CD4-positive, CD25-positive, alpha-beta regulatory T cell (primary cell): ENCODE results near the gene PAK1. TPM values are rescaled to one million over a fixed set of nuclear protein-coding genes. Genes with fewer than 3 reads are reported as not detected.

Experiments
- ATAC-seq, 2 donors: fragments of 150-1000 bp; cut with Tn5 transposase; one replicate each; pipeline ENCODE4 v1.10.0; 2021; ENCODE audit warnings: low read depth in 2 of 2, moderate number of reproducible peaks in 2 of 2, moderate library complexity in 1 of 2
- DNase-seq, 3 donors: peaks; one replicate each; pipeline versions ENCODE4 v3.0.0 to v3.0.0-alpha.2; 2012 to 2022; ENCODE audit warnings: mixed read lengths in 1 of 3
- H3K27ac ChIP-seq: one replicate; pipeline ENCODE4 v1.7.0; 2013; ENCODE audit warnings: mild to moderate bottlenecking, low read length; ENCODE audit not compliant: insufficient read depth, poor library complexity, severe bottlenecking
- H3K27me3 ChIP-seq: one replicate; pipeline ENCODE4 v1.7.0; 2013; ENCODE audit warnings: low read length; ENCODE audit not compliant: control insufficient read depth, insufficient read depth
- H3K36me3 ChIP-seq: one replicate; pipeline ENCODE4 v1.7.0; 2013; ENCODE audit warnings: mild to moderate bottlenecking, low read length, moderate library complexity; ENCODE audit not compliant: control insufficient read depth, insufficient read depth
- H3K4me1 ChIP-seq: 2 replicates; pipeline ENCODE4 v1.7.0; 2013; ENCODE audit warnings: mild to moderate bottlenecking, low read length; ENCODE audit not compliant: insufficient read depth, control insufficient read depth, poor library complexity, severe bottlenecking
- H3K4me3 ChIP-seq: one replicate; pipeline ENCODE4 v1.7.0; 2013; ENCODE audit warnings: low read depth, mild to moderate bottlenecking, low read length, moderate library complexity
- H3K9me3 ChIP-seq, 2 experiments: 1 replicate in 1 of 2; 2 replicates in 1 of 2; pipeline ENCODE4 v1.7.0; 2013; ENCODE audit warnings: low read length in 2 of 2, mild to moderate bottlenecking in 1 of 2, moderate library complexity in 1 of 2; ENCODE audit not compliant: control insufficient read depth in 2 of 2
- H3K27ac Mint-ChIP-seq, 3 donors: one replicate each; pipeline ENCODE4 v1.8.0; 2020 to 2022; ENCODE audit warnings: mild to moderate bottlenecking in 3 of 3, mixed read lengths in 3 of 3, moderate library complexity in 2 of 3
- H3K27me3 Mint-ChIP-seq: one replicate; pipeline ENCODE4 v1.8.0; 2022; ENCODE audit warnings: mild to moderate bottlenecking, mixed read lengths
- H3K36me3 Mint-ChIP-seq: one replicate; pipeline ENCODE4 v1.8.0; 2020; ENCODE audit warnings: mixed read lengths
- H3K4me1 Mint-ChIP-seq, 4 donors: one replicate each; pipeline ENCODE4 v1.8.0; 2020 to 2022; ENCODE audit warnings: mixed read lengths in 4 of 4, mild to moderate bottlenecking in 1 of 4
- H3K4me3 Mint-ChIP-seq, 4 donors: one replicate each; pipeline ENCODE4 v1.8.0; 2020 to 2022; ENCODE audit warnings: mild to moderate bottlenecking in 4 of 4, mixed read lengths in 4 of 4, moderate library complexity in 3 of 4
- H3K9me3 Mint-ChIP-seq, 7 donors: one replicate each; pipeline ENCODE4 v1.8.0; 2020 to 2022; ENCODE audit warnings: mixed read lengths in 7 of 7, mild to moderate bottlenecking in 3 of 7, moderate library complexity in 2 of 7
- polyA plus RNA-seq, 4 donors: library from polyadenylated mRNA; unstranded; fragments of 300-500 nt; fragmentation: Illumina TruSeq; gene quantifications; one replicate each; pipeline ENCODE4 v1.2.3, GENCODE V29; 2021
- total RNA-seq: library from RNA; stranded (reverse); gene quantifications from one replicate; pipeline ENCODE4 v1.2.3, GENCODE V29; 2022

PAK1 gene
- total and polyA plus RNA-seq, 5 donors from 2014 or later = 8.0 to 15.3 (median 13.8) TPM

GRCh38 chr11:77299528-77299993 is 174.3 kb downstream of the PAK1 start:
- ATAC-seq = no peak
- H3K27me3 ChIP-seq = no peaks in the 10 kb centered on the region
- H3K4me3 ChIP-seq = no peak overlapping the region
- no peak overlapping the region for H3K4me3 Mint-ChIP-seq
- no peaks in the 10 kb centered on the region for H3K4me1 Mint-ChIP-seq
- H3K4me1 ChIP-seq = no peaks in the 10 kb centered on the region
- H3K36me3 Mint-ChIP-seq = no peaks in the 10 kb centered on the region
- DNase-seq = no peak
- peaks cover 0 to 3% (median 0%) of the 10 kb centered on the region in 7 donors for H3K9me3 Mint-ChIP-seq
- H3K27ac ChIP-seq = no peak overlapping the region
- no peaks in the 10 kb centered on the region for H3K36me3 ChIP-seq
- H3K27me3 Mint-ChIP-seq = peaks cover 8% of the 10 kb centered on the region
- no peak overlapping the region for H3K27ac Mint-ChIP-seq
- H3K9me3 ChIP-seq = no peaks in the 10 kb centered on the region

GRCh38 chr11:77294040-77294439 is 179.9 kb downstream of the PAK1 start:
- Mint-ChIP-seq H3K4me3 (no peak overlapping the region), H3K36me3 (no peaks in the 10 kb centered on the region), H3K27me3 (peaks cover 14% of the 10 kb centered on the region), H3K9me3 (no peaks in the 10 kb centered on the region), H3K4me1 (no peaks in the 10 kb centered on the region), H3K27ac (no peak overlapping the region)
- Histone ChIP-seq H3K4me3 (no peak overlapping the region), H3K27ac (no peak overlapping the region), H3K27me3 (peaks cover 3% of the 10 kb centered on the region), H3K4me1 (no peaks in the 10 kb centered on the region), H3K36me3 (no peaks in the 10 kb centered on the region), H3K9me3 (no peaks in the 10 kb centered on the region)
- no peak for ATAC-seq
- no peak for DNase-seq

GRCh38 chr11:77289737-77290136 is 184.2 kb downstream of the PAK1 start:
- Mint-ChIP-seq H3K4me1 (no peaks in the 10 kb centered on the region), H3K4me3 (no peak overlapping the region), H3K27me3 (peaks cover 8% of the 10 kb centered on the region), H3K36me3 (no peaks in the 10 kb centered on the region), H3K27ac (no peak overlapping the region), H3K9me3 (peaks cover 0 to 1% (median 0%) of the 10 kb centered on the region in 7 donors)
- Histone ChIP-seq H3K27me3 (peaks cover 3% of the 10 kb centered on the region), H3K9me3 (no peaks in the 10 kb centered on the region), H3K36me3 (no peaks in the 10 kb centered on the region), H3K27ac (no peak overlapping the region), H3K4me1 (no peaks in the 10 kb centered on the region), H3K4me3 (no peak overlapping the region)
- ATAC-seq (no peak), DNase-seq (no peak)

GRCh38 chr11:77287615-77288273 is 186.2 kb downstream of the PAK1 start:
- H3K27me3 Mint-ChIP-seq = peaks cover 8% of the 10 kb centered on the region
- no peaks in the 10 kb centered on the region for H3K4me1 Mint-ChIP-seq
- H3K36me3 Mint-ChIP-seq = no peaks in the 10 kb centered on the region
- Histone ChIP-seq H3K27me3 (peaks cover 6% of the 10 kb centered on the region), H3K4me3 (no peak overlapping the region), H3K27ac (no peak overlapping the region), H3K4me1 (no peaks in the 10 kb centered on the region), H3K9me3 (no peaks in the 10 kb centered on the region), H3K36me3 (no peaks in the 10 kb centered on the region)
- DNase-seq (no peak), ATAC-seq (no peak)
- H3K9me3 Mint-ChIP-seq = peaks cover 0 to 1% (median 0%) of the 10 kb centered on the region in 7 donors
- H3K4me3 Mint-ChIP-seq = no peak overlapping the region
- H3K27ac Mint-ChIP-seq = no peak overlapping the region

- H3K27ac ChIP-seq = no peak overlapping the region
- Mint-ChIP-seq H3K27me3 (peaks cover 10% of the 10 kb centered on the region), H3K4me1 (no peaks in the 10 kb centered on the region), H3K27ac (no peak overlapping the region), H3K4me3 (no peak overlapping the region), H3K9me3 (peaks cover 0 to 1% (median 0%) of the 10 kb centered on the region in 7 donors), H3K36me3 (no peaks in the 10 kb centered on the region)
- no peak for ATAC-seq
- no peaks in the 10 kb centered on the region for H3K9me3 ChIP-seq
- DNase-seq = no peak
- H3K36me3 ChIP-seq = no peaks in the 10 kb centered on the region
- H3K4me3 ChIP-seq = no peak overlapping the region
- peaks cover 3% of the 10 kb centered on the region for H3K27me3 ChIP-seq
- no peaks in the 10 kb centered on the region for H3K4me1 ChIP-seq
Observed at GRCh38 chr11:77287136-77287535, 186.8 kb downstream of the PAK1 start.

GRCh38 chr11:77284476-77285468 is 189.1 kb downstream of the PAK1 start:
- H3K27ac Mint-ChIP-seq = no peak overlapping the region
- H3K4me1 Mint-ChIP-seq = no peaks in the 10 kb centered on the region
- no peaks in the 10 kb centered on the region for H3K36me3 Mint-ChIP-seq
- no peak overlapping the region for H3K4me3 Mint-ChIP-seq
- no peak for DNase-seq
- Histone ChIP-seq H3K27me3 (peaks cover 5% of the 10 kb centered on the region), H3K4me1 (no peaks in the 10 kb centered on the region), H3K27ac (no peak overlapping the region), H3K9me3 (no peaks in the 10 kb centered on the region), H3K4me3 (no peak overlapping the region), H3K36me3 (no peaks in the 10 kb centered on the region)
- peaks cover 0 to 1% (median 0%) of the 10 kb centered on the region in 7 donors for H3K9me3 Mint-ChIP-seq
- H3K27me3 Mint-ChIP-seq = peaks cover 11% of the 10 kb centered on the region
- no peak for ATAC-seq

- H3K9me3 Mint-ChIP-seq = peaks cover 0 to 1% (median 0%) of the 10 kb centered on the region in 7 donors
- Histone ChIP-seq H3K9me3 (no peaks in the 10 kb centered on the region), H3K36me3 (no peaks in the 10 kb centered on the region), H3K27me3 (peaks cover 10% of the 10 kb centered on the region), H3K4me1 (no peaks in the 10 kb centered on the region), H3K4me3 (no peak overlapping the region), H3K27ac (no peak overlapping the region)
- H3K4me1 Mint-ChIP-seq = no peaks in the 10 kb centered on the region
- H3K4me3 Mint-ChIP-seq = no peak overlapping the region
- ATAC-seq (no peak), DNase-seq (no peak)
- peaks cover 23% of the 10 kb centered on the region for H3K27me3 Mint-ChIP-seq
- no peaks in the 10 kb centered on the region for H3K36me3 Mint-ChIP-seq
- H3K27ac Mint-ChIP-seq = no peak overlapping the region
Observed at GRCh38 chr11:77283101-77283500, 190.8 kb downstream of the PAK1 start.
